HCT116 (cell line): ENCODE data around the gene GRIK4.

Experiments
- CTCF ChIP-seq, 3 experiments: fragments of 200-600 bp in 1 of 3; sonication (generic) in 1 of 3; IDR thresholded peaks in 2 of 3; conservative IDR thresholded peaks in 1 of 3; 2 replicates each; pipeline ENCODE4 v1.5.1; 2012 to 2017; ENCODE audit warnings: low read depth in 2 of 3, low read length in 2 of 3, antibody characterized with exemption in 1 of 3, borderline replicate concordance in 1 of 3, control low read depth in 1 of 3, mild to moderate bottlenecking in 1 of 3, mixed read lengths in 1 of 3, mixed run types in 1 of 3, moderate library complexity in 1 of 3; ENCODE audit not compliant: insufficient read depth in 1 of 3
- EGR1 ChIP-seq: IDR thresholded peaks from 2 replicates; pipeline ENCODE4 v1.6.1; 2012; ENCODE audit warnings: low read depth
- EZH2phosphoT487 ChIP-seq: fragments of 200-600 bp; IDR thresholded peaks from 2 replicates; pipeline ENCODE4 v1.6.1; 2018; ENCODE audit warnings: antibody characterized with exemption, borderline replicate concordance
- POLR2A ChIP-seq: IDR thresholded peaks from 2 replicates; pipeline ENCODE4 v1.7.0; 2011; ENCODE audit warnings: borderline replicate concordance; ENCODE audit not compliant: insufficient read depth, insufficient read length; ENCODE audit errors: extremely low read depth
- POLR2AphosphoS5 ChIP-seq: IDR thresholded peaks from 2 replicates; pipeline ENCODE4 v1.6.1; 2011; ENCODE audit warnings: mild to moderate bottlenecking, low read depth, low read length, moderate library complexity
- RAD21 ChIP-seq: IDR thresholded peaks from 2 replicates; pipeline ENCODE4 v1.6.1; 2012; ENCODE audit warnings: low read depth, mild to moderate bottlenecking
- SP1 ChIP-seq: IDR thresholded peaks from 2 replicates; pipeline ENCODE4 v1.6.1; 2012; ENCODE audit warnings: low read depth
- YY1 ChIP-seq: IDR thresholded peaks from 2 replicates; pipeline ENCODE4 v1.6.1; 2011; ENCODE audit warnings: low read length, low read depth, moderate library complexity, mild to moderate bottlenecking; ENCODE audit not compliant: insufficient replicate concordance; ENCODE audit errors: extremely low read depth
- ZFX ChIP-seq: fragments of 450-650 bp; IDR thresholded peaks from 2 replicates; pipeline ENCODE4 v1.6.1; 2017
- ZNF274 ChIP-seq: fragments of 200-500 bp; sonication (Bioruptor generic); IDR thresholded peaks from 2 replicates; pipeline ENCODE4 v1.6.1; 2014; ENCODE audit warnings: mild to moderate bottlenecking, low read depth, low read length, inconsistent platforms

DNA sequence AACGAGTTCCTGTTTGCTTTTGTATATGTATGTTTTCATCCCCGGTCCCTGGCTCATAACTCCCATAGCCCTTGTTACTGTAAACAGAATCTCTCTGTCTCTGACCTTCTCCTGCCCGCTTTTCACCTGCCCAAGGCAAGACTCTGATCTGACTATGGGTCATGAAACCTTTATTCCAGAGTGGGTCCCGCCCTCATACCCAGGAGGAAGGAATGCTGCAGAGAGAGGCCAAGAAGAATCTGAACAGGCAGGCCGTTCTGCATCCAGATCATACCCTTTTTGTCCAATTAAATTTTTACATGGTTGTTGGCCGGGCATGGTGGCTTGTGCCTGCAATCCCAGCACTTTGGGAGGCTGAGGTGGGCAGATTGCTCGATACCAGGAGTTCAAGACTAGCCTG lies 39.6 kb downstream of the GRIK4 start:
- TF ChIP-seq CTCF (IDR thresholded peaks at IDR 0.05 in 2 of 3, conservative IDR thresholded peaks at IDR 0.05 in 1 of 3; ENCODE audit: borderline replicate concordance in 1 of 3, insufficient read depth in 1 of 3, low read depth in 2 of 3, low read length in 2 of 3), result no peak
- no peak for TF ChIP-seq EZH2phosphoT487
- TF ChIP-seq SP1, result no peak
- no peak for TF ChIP-seq RAD21
- TF ChIP-seq YY1, result no peak
- no peak for TF ChIP-seq EGR1
- no peak for TF ChIP-seq POLR2A
- TF ChIP-seq ZNF274, result no peak
- no peak for TF ChIP-seq ZFX
- TF ChIP-seq POLR2AphosphoS5, result no peak
